Thymus (tissue), 11 donors: ENCODE results near the gene KIF1A. TPM values are rescaled to one million over a fixed set of nuclear protein-coding genes. Genes with fewer than 3 reads are reported as not detected.

Experiments
- DNase-seq, 9 donors: peaks; one replicate each; pipeline ENCODE4 v3.0.0-alpha.2; 2013; ENCODE audit warnings: low spot score in 9 of 9, low read depth in 6 of 9, missing footprints in 1 of 9
- H3K27ac ChIP-seq, 2 donors: one replicate each; pipeline ENCODE4 v1.5.1; 2013; ENCODE audit warnings: control low read depth in 1 of 2, low read depth in 1 of 2, low read length in 1 of 2, mild to moderate bottlenecking in 1 of 2, moderate library complexity in 1 of 2
- H3K27me3 ChIP-seq, 2 donors: one replicate each; pipeline ENCODE4 v1.5.1; 2013; ENCODE audit warnings: low read length in 1 of 2; ENCODE audit not compliant: control insufficient read depth in 2 of 2, insufficient read depth in 1 of 2
- H3K36me3 ChIP-seq, 2 donors: one replicate each; pipeline ENCODE4 v1.5.1; 2013; ENCODE audit warnings: low read length in 1 of 2, mild to moderate bottlenecking in 1 of 2, moderate library complexity in 1 of 2; ENCODE audit not compliant: control insufficient read depth in 2 of 2, insufficient read depth in 2 of 2
- H3K4me1 ChIP-seq, 2 donors: one replicate each; pipeline ENCODE4 v1.5.1; 2013; ENCODE audit warnings: low read length in 2 of 2; ENCODE audit not compliant: control insufficient read depth in 2 of 2, insufficient read depth in 2 of 2
- H3K4me3 ChIP-seq, 2 donors: one replicate each; pipeline ENCODE4 v1.5.1; 2013; ENCODE audit warnings: low read length in 2 of 2, control low read depth in 1 of 2, mild to moderate bottlenecking in 1 of 2
- H3K9me3 ChIP-seq, 2 donors: one replicate each; pipeline ENCODE4 v1.5.1; 2013; ENCODE audit warnings: low read length in 1 of 2, mild to moderate bottlenecking in 1 of 2; ENCODE audit not compliant: control insufficient read depth in 2 of 2, insufficient read depth in 1 of 2
- WGBS: extraction: QIAGEN DNeasy Blood & Tissue Kit; methylation state at CpG from one replicate; pipeline ENCODE4 v1.1.7; 2013; 5-methylcytosine and 5-hydroxymethylcytosine counted together
- polyA plus RNA-seq: library from polyadenylated mRNA; stranded (reverse); fragments of 200-250 nt; gene quantifications from one replicate; pipeline ENCODE4 v1.2.3, GENCODE V29; 2013
- total RNA-seq: library from RNA; stranded (reverse); fragments of 120-200 nt; gene quantifications from one replicate; pipeline ENCODE4 v1.2.4, GENCODE V29; 2013
- donor health status: healthy.

The KIF1A gene
- total and polyA plus RNA-seq, 2 donors: 0.42 to 0.78 TPM

DNA sequence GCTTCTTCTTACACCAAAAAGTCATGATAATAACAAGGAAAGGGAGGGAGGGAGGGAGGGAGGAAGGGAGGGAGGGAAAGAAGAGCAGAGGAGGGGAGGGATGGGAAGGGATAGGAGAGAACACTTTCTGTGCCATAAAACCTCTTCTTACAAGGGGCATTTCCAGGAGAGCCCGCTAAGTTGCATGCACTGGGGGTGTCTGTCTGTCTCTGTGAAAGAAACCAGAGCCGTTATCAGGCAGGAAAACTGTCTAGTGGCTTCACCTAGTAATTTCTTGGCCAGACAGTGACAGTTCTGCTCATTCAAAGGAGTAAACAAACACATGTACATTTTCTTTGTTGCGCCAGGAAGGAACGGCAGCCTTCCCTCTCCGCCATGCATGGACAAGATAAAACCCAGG is 82.5 kb downstream of the KIF1A start:
- H3K4me3 ChIP-seq: no peak overlapping the region
- H3K27me3 ChIP-seq: no peaks in the 10 kb centered on the region
- no peaks in the 10 kb centered on the region for H3K9me3 ChIP-seq
- WGBS: 66% methylated on average over 5 of the region's 5 CpGs
- H3K4me1 ChIP-seq: no peaks in the 10 kb centered on the region
- DNase-seq: no peak
- no peak overlapping the region for H3K27ac ChIP-seq
- no peaks in the 10 kb centered on the region for H3K36me3 ChIP-seq

GRCh38 chr2:240736281-240737250 is 83.5 kb downstream of the KIF1A start:
- no peak for DNase-seq
- H3K27me3 ChIP-seq: no peaks in the 10 kb centered on the region
- H3K4me3 ChIP-seq: no peak overlapping the region
- 88% methylated on average over 35 of the region's 35 CpGs for WGBS
- no peaks in the 10 kb centered on the region for H3K36me3 ChIP-seq
- no peaks in the 10 kb centered on the region for H3K9me3 ChIP-seq
- no peak overlapping the region for H3K27ac ChIP-seq
- H3K4me1 ChIP-seq: no peaks in the 10 kb centered on the region

DNA sequence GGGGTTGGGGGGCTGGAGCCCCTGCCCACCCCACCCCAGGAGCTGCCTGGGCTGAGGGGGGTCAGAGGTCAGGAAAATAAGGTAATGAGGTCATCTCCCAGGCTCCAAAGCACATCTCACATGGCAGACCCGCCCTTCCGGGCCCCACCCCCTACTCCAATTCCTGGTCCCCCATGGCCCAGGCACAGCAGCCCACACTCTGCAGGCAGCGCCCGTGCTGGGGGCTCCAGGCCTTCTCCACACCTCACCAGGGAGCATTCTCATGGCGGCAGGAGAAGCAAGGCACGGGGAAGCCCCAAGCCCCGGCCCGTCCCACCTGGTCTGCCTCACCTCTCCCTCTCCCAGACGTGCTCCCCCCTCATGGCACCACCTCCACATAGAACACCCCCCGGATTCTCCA is 84.5 kb downstream of the KIF1A start:
- Histone ChIP-seq H3K4me1 (no peaks in the 10 kb centered on the region), H3K27me3 (no peaks in the 10 kb centered on the region), H3K9me3 (no peaks in the 10 kb centered on the region), H3K4me3 (no peak overlapping the region), H3K27ac (no peak overlapping the region), H3K36me3 (no peaks in the 10 kb centered on the region)
- 93% methylated on average over 10 of the region's 10 CpGs for WGBS
- DNase-seq: no peak

GRCh38 chr2:240734756-240735155 is 85.3 kb downstream of the KIF1A start:
- H3K27me3 ChIP-seq: no peaks in the 10 kb centered on the region
- H3K4me1 ChIP-seq: no peaks in the 10 kb centered on the region
- H3K9me3 ChIP-seq: no peaks in the 10 kb centered on the region
- H3K4me3 ChIP-seq: no peak overlapping the region
- no peak overlapping the region for H3K27ac ChIP-seq
- WGBS: 97% methylated on average over 17 of the region's 17 CpGs
- H3K36me3 ChIP-seq: no peaks in the 10 kb centered on the region
- DNase-seq: no peak

GRCh38 chr2:240733803-240734495 is 86.1 kb downstream of the KIF1A start:
- WGBS: 85% methylated on average over 24 of the region's 24 CpGs
- Histone ChIP-seq H3K4me1 (no peaks in the 10 kb centered on the region), H3K27ac (no peak overlapping the region), H3K9me3 (no peaks in the 10 kb centered on the region), H3K27me3 (no peaks in the 10 kb centered on the region), H3K4me3 (no peak overlapping the region), H3K36me3 (no peaks in the 10 kb centered on the region)
- peak in 1 of 9 donors; percentile 3 for DNase-seq

DNA sequence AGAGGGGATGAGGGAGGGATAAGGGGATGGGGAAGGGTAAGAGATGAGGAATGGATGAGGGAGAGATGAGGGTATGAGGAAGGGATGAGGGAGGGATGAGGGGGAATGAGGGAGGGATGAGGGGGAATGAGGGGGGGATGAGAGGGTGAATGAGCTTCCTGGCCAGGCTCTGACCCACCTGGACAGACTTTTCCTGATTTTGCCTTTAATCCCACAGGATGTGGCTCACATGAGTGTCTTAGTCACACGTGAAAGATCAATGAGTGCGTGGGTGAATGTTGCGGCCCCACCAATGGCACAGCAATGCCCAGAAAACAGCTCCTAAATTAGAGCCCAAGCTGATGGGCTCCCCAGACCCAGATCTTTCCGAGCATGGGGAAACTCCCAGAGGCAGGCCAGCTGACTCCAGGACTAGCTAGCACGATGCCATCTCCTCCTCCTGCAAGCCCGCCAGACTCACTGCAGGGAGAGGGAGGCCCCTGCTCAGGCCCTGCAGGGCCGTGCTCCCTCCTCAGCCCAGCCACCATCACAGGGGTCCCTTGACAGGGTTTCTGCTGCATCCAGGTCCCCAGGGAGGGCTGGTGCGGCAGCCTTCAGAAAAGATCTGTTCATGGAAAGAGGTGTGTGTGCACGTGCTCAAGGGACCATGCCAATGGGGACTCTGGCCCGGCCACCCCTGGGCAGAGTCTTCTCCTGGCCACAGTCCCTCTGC is 87.0 kb downstream of the KIF1A start:
- Histone ChIP-seq H3K36me3 (no peaks in the 10 kb centered on the region), H3K27me3 (no peaks in the 10 kb centered on the region), H3K27ac (no peak overlapping the region), H3K4me1 (no peaks in the 10 kb centered on the region), H3K4me3 (no peak overlapping the region), H3K9me3 (no peaks in the 10 kb centered on the region)
- 92% methylated on average over 10 of the region's 10 CpGs for WGBS
- no peak for DNase-seq

DNA sequence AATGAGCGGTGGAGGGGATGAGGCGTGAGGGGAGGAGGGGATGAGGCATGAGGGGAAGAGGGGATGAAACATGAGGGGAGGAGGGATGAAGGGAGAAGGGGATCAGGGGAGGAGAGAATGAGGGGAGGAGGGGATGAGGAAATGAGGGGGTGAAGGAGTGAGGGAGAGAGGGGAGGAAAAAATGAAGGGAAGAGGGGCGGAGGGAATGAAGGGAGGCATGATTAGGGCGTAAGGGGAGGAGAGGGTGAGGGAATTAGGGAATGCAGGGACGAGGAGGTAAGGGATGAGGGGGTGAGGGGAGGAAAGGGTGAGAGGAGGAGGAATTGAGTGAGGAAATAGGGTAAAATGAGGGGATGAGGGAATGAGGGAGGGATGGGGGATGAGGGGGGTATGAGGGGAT is 87.8 kb downstream of the KIF1A start:
- 95% methylated on average over 5 of the region's 5 CpGs for WGBS
- DNase-seq: no peak
- Histone ChIP-seq H3K27ac (no peak overlapping the region), H3K27me3 (no peaks in the 10 kb centered on the region), H3K4me3 (no peak overlapping the region), H3K9me3 (no peaks in the 10 kb centered on the region), H3K36me3 (no peaks in the 10 kb centered on the region), H3K4me1 (no peaks in the 10 kb centered on the region)

DNA sequence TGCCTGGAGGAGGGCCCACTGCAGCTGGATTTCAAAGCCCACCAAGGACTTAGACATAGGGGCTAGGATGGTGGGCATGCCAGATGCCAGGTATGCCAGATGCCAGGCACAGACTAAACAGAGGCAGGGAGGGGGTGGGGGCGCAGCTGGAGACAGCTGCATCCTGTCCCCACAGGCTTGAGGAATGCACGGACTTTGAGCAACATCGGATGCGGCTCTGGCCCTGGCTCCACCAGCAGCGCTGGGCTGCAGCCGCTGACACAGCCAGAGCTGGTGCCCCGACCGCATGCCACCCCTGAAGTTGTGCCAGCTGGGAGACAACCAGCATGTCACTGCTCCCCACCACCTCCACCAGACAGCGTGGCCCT is 88.9 kb downstream of the KIF1A start:
- H3K27ac ChIP-seq: no peak overlapping the region
- H3K27me3 ChIP-seq: no peaks in the 10 kb centered on the region
- no peaks in the 10 kb centered on the region for H3K9me3 ChIP-seq
- whole genome bisulfite sequencing: 82% methylated on average over 9 of the region's 9 CpGs
- no peak for DNase-seq
- H3K4me3 ChIP-seq: no peak overlapping the region
- no peaks in the 10 kb centered on the region for H3K4me1 ChIP-seq
- H3K36me3 ChIP-seq: no peaks in the 10 kb centered on the region
